ENCODE measurements around the gene LIPF. TPM values are rescaled to one million over a fixed set of nuclear protein-coding genes. Genes with fewer than 3 reads are reported as not detected.

LIPF gene, protein sequence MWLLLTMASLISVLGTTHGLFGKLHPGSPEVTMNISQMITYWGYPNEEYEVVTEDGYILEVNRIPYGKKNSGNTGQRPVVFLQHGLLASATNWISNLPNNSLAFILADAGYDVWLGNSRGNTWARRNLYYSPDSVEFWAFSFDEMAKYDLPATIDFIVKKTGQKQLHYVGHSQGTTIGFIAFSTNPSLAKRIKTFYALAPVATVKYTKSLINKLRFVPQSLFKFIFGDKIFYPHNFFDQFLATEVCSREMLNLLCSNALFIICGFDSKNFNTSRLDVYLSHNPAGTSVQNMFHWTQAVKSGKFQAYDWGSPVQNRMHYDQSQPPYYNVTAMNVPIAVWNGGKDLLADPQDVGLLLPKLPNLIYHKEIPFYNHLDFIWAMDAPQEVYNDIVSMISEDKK
- total RNA-seq: not detected in 2 replicates

DNA sequence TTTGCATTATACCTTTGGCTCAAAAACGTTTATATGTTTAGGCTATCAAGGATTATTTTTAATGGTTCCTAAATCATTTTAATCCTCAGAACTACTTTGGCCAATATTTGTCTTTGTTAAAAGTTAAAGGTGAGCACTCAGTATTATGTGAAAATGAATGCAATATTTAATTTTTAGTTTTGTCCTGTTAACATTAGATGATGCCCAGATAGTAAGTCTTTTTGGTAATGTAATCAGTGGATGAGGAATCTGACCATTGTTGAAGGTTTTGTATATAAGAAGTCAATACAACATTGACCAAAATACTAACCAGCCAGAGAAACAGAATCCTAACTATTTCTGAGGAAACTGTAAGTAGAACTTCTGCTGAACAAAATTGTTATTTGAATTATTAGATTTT is at the start of gene LIPF:
Gene LIPF, plus strand, starts transcription at position 301 of the 400 bp plus-strand sequence. CDS start 2,856 bp downstream, outside the sequence.

DNA sequence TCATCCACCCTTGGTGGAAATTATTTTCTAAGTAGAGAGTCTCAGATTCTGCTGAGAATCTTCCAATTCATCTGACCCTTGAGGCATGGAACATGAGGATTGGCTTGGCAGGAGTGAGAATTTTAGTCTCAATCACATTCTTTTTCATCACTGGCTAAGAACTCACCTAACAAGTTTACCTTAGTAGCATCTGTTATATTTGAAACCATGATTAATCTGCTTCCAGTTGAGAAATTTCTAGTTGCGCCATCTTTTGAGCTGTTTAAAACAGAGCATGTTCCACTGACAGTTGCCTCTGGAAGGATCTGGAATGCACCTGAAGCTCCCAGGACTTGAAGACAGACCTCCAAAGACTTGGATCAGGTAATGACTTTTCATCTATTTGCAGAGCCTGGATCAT is 41.7 kb downstream of the LIPF start, which contains the start of gene LIPK:
Gene LIPK, plus strand, starts transcription at position 292 of the 400 bp plus-strand sequence. CDS start 18,295 bp downstream, outside the sequence.

Other genes starting within 250 kb of the LIPF start
- gene RNLS, start 81.1 kb upstream of the LIPF start, total RNA-seq: 8.2 and 13.1 TPM in 2 replicates
- gene LIPJ, start 77.7 kb upstream of the LIPF start, total RNA-seq: not detected in 2 replicates
- not detected in 2 replicates for gene LIPK, start 41.8 kb downstream of the LIPF start, total RNA-seq
- gene LIPN, start 95.6 kb downstream of the LIPF start, total RNA-seq: not detected in 2 replicates
- gene LIPM, start 138.3 kb downstream of the LIPF start, total RNA-seq: not detected in 2 replicates
- gene ANKRD22, start 187.4 kb downstream of the LIPF start, total RNA-seq: 0.15 TPM in 1 of 2 replicates, not detected in the other
- gene STAMBPL1, start 215.8 kb downstream of the LIPF start, total RNA-seq: 32.1 and 45.8 TPM in 2 replicates

Data from bronchus fibroblast of lung (primary cell).